ENCODE measurements around the gene TRIM51. TPM values are rescaled to one million over a fixed set of nuclear protein-coding genes. Genes with fewer than 3 reads are reported as not detected.
"Not testable (repeated sequence)": the region's sequence is repeated elsewhere in the genome, so short reads cannot be mapped to it uniquely, and the experiment has no call there.

TRIM51 gene
- polyA plus RNA-seq (2012; ENCODE audit: low read depth, missing spikeins): not detected

- DNase-seq (ENCODE audit: insufficient read length, low spot score); FAIRE-seq: not testable (repeated sequence)
These were observed at the start of gene TRIM51 for GRCh38 chr11:55882997-55883396. Gene TRIM51 (plus strand): TSS chr11:55883297. CDS start chr11:55885429, 2,132 bp downstream.

- no peak for DNase-seq (ENCODE audit: insufficient read length, low spot score)
- no peak for TF ChIP-seq POU2F2 (IDR thresholded peaks at IDR 0.05; ENCODE audit: low read depth, low read length)
- TF ChIP-seq POLR2A (IDR thresholded peaks at IDR 0.05; ENCODE audit: low read depth, low read length): no peak
- no peak for TF ChIP-seq PAX5 (IDR thresholded peaks at IDR 0.05; ENCODE audit: insufficient read depth, low read length, severe bottlenecking)
- no peak for TF ChIP-seq TAF1 (IDR thresholded peaks at IDR 0.05; ENCODE audit: low read depth, low read length)
- no peak for TF ChIP-seq POLR2AphosphoS5 (IDR thresholded peaks at IDR 0.05; ENCODE audit: low read depth, low read length)
- TF ChIP-seq SPI1 (IDR thresholded peaks at IDR 0.05; ENCODE audit: low read depth, low read length): no peak
- no peak for FAIRE-seq
These were observed 44.6 kb upstream of the TRIM51 start, which contains the start of gene OR5D16 for GRCh38 chr11:55838452-55838851. Gene OR5D16 (plus strand): TSS chr11:55838752. CDS start chr11:55838752, 0 bp downstream.

- FAIRE-seq (no peak), DNase-seq (ENCODE audit: insufficient read length, low spot score) (no peak)
- TF ChIP-seq SPI1 (IDR thresholded peaks at IDR 0.05; ENCODE audit: low read depth, low read length): no peak
- TF ChIP-seq PAX5 (IDR thresholded peaks at IDR 0.05; ENCODE audit: insufficient read depth, low read length, severe bottlenecking): no peak
- TF ChIP-seq TAF1 (IDR thresholded peaks at IDR 0.05; ENCODE audit: low read depth, low read length): no peak
- no peak for TF ChIP-seq POU2F2 (IDR thresholded peaks at IDR 0.05; ENCODE audit: low read depth, low read length)
- no peak for TF ChIP-seq POLR2AphosphoS5 (IDR thresholded peaks at IDR 0.05; ENCODE audit: low read depth, low read length)
- no peak for TF ChIP-seq POLR2A (IDR thresholded peaks at IDR 0.05; ENCODE audit: low read depth, low read length)
These were observed 35.6 kb upstream of the TRIM51 start for GRCh38 chr11:55847453-55847852.

GRCh38 chr11:55849037-55849436 is 34.1 kb upstream of the TRIM51 start:
- FAIRE-seq: no peak
- TF ChIP-seq SPI1 (IDR thresholded peaks at IDR 0.05; ENCODE audit: low read depth, low read length) (no peak), POU2F2 (IDR thresholded peaks at IDR 0.05; ENCODE audit: low read depth, low read length) (no peak), POLR2A (IDR thresholded peaks at IDR 0.05; ENCODE audit: low read depth, low read length) (no peak), POLR2AphosphoS5 (IDR thresholded peaks at IDR 0.05; ENCODE audit: low read depth, low read length) (no peak), TAF1 (IDR thresholded peaks at IDR 0.05; ENCODE audit: low read depth, low read length) (no peak), PAX5 (IDR thresholded peaks at IDR 0.05; ENCODE audit: insufficient read depth, low read length, severe bottlenecking) (no peak)

GRCh38 chr11:55852141-55852540 is 31.0 kb upstream of the TRIM51 start:
- no peak for DNase-seq (ENCODE audit: insufficient read length, low spot score)
- no peak for TF ChIP-seq TAF1 (IDR thresholded peaks at IDR 0.05; ENCODE audit: low read depth, low read length)
- TF ChIP-seq POLR2A (IDR thresholded peaks at IDR 0.05; ENCODE audit: low read depth, low read length): no peak
- no peak for TF ChIP-seq SPI1 (IDR thresholded peaks at IDR 0.05; ENCODE audit: low read depth, low read length)
- no peak for TF ChIP-seq POU2F2 (IDR thresholded peaks at IDR 0.05; ENCODE audit: low read depth, low read length)
- TF ChIP-seq PAX5 (IDR thresholded peaks at IDR 0.05; ENCODE audit: insufficient read depth, low read length, severe bottlenecking): no peak
- no peak for TF ChIP-seq POLR2AphosphoS5 (IDR thresholded peaks at IDR 0.05; ENCODE audit: low read depth, low read length)
- FAIRE-seq: no peak

More at GRCh38 chr11:55849037-55849436, 34.1 kb upstream of the TRIM51 start:
- no peak for DNase-seq (ENCODE audit: insufficient read length, low spot score)

GRCh38 chr11:55854704-55855103 is 28.4 kb upstream of the TRIM51 start:
- DNase-seq (ENCODE audit: insufficient read length, low spot score) (no peak), FAIRE-seq (no peak)

GRCh38 chr11:55867354-55867753 is 15.7 kb upstream of the TRIM51 start:
- FAIRE-seq; DNase-seq (ENCODE audit: insufficient read length, low spot score): not testable (repeated sequence)

More at GRCh38 chr11:55854704-55855103, 28.4 kb upstream of the TRIM51 start:
- TF ChIP-seq SPI1 (IDR thresholded peaks at IDR 0.05; ENCODE audit: low read depth, low read length) (no peak), POLR2A (IDR thresholded peaks at IDR 0.05; ENCODE audit: low read depth, low read length) (no peak), TAF1 (IDR thresholded peaks at IDR 0.05; ENCODE audit: low read depth, low read length) (no peak), PAX5 (IDR thresholded peaks at IDR 0.05; ENCODE audit: insufficient read depth, low read length, severe bottlenecking) (no peak), POU2F2 (IDR thresholded peaks at IDR 0.05; ENCODE audit: low read depth, low read length) (no peak), POLR2AphosphoS5 (IDR thresholded peaks at IDR 0.05; ENCODE audit: low read depth, low read length) (no peak)

GRCh38 chr11:55872731-55873130 is 10.4 kb upstream of the TRIM51 start:
- not testable (repeated sequence) for DNase-seq (ENCODE audit: insufficient read length, low spot score); FAIRE-seq

- FAIRE-seq; DNase-seq (ENCODE audit: insufficient read length, low spot score): not testable (repeated sequence)
These were observed 10.0 kb upstream of the TRIM51 start for GRCh38 chr11:55873146-55873545.

GRCh38 chr11:55884995-55885394 is 1.9 kb downstream of the TRIM51 start:
- DNase-seq (ENCODE audit: insufficient read length, low spot score); FAIRE-seq: not testable (repeated sequence)

GRCh38 chr11:55885481-55885880 is 2.4 kb downstream of the TRIM51 start:
- not testable (repeated sequence) for FAIRE-seq

GRCh38 chr11:55895216-55895615 is 12.1 kb downstream of the TRIM51 start:
- DNase-seq (ENCODE audit: insufficient read length, low spot score): no peak
- TF ChIP-seq TAF1 (IDR thresholded peaks at IDR 0.05; ENCODE audit: low read depth, low read length) (no peak), POU2F2 (IDR thresholded peaks at IDR 0.05; ENCODE audit: low read depth, low read length) (no peak), SPI1 (IDR thresholded peaks at IDR 0.05; ENCODE audit: low read depth, low read length) (no peak), POLR2A (IDR thresholded peaks at IDR 0.05; ENCODE audit: low read depth, low read length) (no peak), POLR2AphosphoS5 (IDR thresholded peaks at IDR 0.05; ENCODE audit: low read depth, low read length) (no peak), PAX5 (IDR thresholded peaks at IDR 0.05; ENCODE audit: insufficient read depth, low read length, severe bottlenecking) (no peak)
- no peak for FAIRE-seq

More at GRCh38 chr11:55885481-55885880, 2.4 kb downstream of the TRIM51 start:
- not testable (repeated sequence) for DNase-seq (ENCODE audit: insufficient read length, low spot score)
